Fibroblast of skin of back (primary cell): Measurements from ENCODE around the gene PLAU.
"Not testable (repeated sequence)": the region's sequence is repeated elsewhere in the genome, so short reads cannot be mapped to it uniquely, and the experiment has no call there.

Experiments
- DNase-seq: peaks from one replicate; pipeline ENCODE4 v3.0.0-alpha.2; 2013

Gene PLAU

DNA sequence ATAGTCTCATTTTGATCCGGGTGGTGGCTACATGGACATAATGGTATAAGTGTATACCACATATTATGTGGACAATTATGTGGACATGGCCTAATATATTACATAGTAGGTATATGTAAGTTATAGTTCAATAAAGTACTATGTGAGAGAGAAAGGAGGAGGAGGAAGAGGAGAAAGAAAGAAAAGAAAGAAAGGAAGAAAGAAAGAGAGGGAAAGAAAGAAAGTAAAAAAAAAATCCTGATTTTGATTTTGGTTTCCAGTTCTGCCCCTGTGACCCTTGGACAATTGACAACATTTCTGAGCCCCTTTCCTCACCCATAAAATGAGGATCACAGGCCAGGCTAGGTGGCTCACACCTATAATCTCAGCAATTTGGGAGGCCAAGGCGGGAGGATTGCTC, 44.8 kb downstream of the PLAU start:
- DNase-seq, result no peak

DNA sequence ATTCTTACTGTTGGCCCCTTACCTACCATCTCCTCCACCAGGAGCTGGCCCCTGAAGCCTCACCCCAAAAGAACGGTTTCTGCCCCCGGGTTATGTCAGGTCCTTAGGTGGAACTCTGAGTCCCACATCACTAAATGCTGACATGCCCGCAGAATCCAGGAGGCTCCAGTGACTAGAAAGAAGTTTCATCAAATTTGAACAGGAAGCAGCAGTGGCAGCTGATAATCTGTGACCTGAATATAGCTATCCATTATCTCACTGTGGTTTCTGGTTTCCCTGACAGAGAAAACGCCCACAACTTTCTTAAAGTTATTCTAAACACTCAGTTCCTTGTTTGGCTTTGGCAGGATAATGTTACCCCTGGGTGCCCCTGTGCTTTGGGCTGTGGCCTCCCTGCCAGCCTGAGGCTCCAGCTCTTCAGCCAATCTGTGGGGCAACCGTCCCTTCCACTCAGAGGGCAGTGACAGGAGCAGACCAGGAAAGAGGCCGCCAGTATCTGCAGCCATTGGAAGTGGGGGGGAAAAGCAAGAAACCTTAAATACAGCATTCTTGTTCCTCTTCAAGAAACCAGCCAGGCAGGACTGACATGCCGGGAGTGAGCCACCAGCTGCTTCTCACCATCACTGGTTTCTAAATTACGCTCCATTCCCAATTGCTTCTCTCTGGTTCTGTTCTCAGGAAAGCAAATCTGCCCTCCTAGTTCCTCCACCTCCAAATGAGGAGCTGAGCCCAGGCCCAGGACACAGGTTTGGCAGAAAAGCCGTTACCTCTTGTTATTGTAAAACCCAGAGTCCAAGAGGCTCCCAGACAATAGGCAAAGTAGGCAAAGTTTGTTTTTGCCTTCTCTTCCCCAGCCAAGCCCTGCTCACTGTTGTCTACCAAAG, 45.8 kb downstream of the PLAU start:
- peak; percentile 58 for DNase-seq

DNA sequence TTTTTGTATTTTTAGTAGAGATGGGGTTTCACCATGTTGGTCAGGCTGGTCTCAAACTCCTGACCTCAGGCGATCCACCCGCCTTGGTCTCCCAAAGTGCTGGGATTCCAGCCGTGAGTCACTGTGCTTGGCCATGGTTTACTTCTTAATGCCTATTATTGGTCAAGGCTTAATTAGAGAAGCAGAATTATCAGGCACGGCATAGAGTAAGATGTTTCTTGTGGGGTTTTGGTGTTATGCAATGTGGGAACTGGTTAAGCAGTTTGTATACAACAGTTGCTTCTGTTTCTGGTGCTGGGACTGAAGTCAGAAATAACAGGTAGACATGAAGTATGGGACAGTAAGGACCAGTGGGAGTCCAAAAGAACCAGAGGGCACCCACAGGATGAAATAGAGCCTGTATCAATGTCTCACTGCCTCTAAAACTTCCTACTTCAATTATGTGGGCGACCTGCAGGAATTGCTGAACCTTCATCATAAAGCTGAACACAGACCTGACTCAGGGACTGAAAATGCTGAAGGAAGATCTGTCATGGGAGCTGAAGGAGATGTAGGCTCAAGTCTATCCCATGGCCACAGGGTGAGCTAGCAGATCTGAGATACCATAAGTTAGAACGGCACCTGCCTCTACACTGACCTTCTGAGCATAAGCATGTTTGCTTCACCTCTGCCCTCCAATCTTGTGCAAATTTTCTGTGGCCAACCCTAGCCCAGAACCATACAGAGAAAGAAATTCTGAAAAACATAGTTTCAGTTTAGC, 48.7 kb downstream of the PLAU start:
- DNase-seq, result peak; percentile 32

DNA sequence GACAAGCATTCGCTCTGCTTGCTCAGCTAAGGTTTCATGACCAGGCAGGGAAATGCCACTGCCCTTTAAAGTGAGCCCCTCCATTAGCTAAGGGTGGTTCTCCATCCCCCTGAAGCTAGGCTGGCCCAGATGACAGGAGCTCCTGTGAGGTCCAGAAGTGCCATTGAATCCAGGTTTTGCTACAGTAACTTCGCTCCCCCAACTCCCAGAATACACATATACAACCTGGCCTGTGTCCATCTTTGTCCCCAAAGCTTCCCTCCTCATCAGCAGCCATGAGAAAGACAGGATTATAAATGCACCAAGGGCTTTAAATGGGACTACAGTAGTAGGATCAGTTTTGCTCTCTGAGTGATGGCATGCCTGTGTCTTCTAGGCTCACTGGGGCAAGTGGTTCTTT, 51.5 kb downstream of the PLAU start:
- DNase-seq, result no peak

DNA sequence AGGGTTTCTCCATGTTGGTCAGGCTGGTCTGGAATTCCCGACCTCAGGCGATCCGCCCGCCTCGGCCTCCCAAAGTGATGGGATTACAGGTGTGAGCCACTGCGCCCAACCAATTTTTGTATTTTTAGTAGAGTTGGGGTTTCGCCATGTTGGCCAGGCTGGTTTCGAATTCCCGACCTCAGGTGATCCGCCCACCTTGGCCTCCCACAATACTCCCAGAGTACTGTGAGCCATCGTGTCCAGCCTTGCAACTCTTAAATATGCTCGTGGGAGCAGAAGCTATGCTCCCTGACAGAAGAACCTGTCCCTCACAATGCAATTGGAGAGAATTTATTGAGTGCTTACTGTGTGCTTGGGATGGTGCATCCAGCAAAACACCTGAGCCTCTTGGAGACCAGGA, 52.6 kb downstream of the PLAU start:
- DNase-seq, result not testable (repeated sequence)

DNA sequence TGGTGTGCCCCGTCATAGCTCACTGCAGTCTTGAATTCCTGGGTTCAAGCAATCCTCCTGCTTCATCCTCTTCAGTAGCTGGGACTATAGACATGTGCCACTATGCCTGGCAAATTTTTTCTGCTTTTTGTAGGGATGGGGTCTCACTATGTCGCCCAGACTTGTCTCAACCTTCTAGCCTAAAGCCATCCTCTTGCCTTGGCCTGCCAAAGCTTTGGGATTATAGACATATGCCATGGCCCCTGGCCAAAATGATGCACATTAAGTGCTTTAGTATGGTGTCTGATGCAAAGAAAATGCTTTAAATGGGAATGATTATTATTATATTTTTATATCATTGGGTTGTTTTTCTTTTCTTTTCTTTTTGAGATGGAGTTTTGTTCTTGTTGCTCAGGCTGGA, 53.8 kb downstream of the PLAU start:
- no peak for DNase-seq

DNA sequence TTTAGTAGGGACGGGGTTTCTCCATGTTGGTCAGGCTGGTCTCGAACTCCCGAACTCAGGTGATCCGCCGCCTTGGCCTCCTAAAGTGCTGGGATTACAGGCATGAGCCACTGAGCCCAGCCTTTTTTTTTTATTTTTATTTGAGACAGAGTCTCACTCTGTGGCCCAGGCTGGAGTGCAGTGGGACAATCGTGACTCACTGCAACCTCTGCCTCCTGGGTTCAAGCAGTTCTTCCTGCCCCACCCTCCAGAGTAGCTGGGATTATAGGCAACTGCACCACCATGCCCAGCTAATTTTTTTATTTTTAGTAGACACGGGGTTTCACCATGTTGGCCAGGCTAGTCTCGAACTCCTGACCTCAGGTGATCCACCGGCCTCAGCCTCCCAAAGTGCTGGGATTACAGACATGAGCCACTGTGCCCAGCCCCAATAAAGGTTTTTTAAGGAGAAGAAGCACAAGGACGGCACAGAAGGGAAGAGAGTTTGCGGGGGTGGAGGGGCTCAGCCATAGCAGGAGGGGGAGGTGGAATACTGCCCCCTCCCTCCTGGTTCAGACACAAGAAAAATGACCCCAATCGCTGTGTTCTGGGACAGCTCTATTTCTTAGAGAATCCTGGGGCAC, 54.4 kb downstream of the PLAU start:
- peak; percentile 72 for DNase-seq

DNA sequence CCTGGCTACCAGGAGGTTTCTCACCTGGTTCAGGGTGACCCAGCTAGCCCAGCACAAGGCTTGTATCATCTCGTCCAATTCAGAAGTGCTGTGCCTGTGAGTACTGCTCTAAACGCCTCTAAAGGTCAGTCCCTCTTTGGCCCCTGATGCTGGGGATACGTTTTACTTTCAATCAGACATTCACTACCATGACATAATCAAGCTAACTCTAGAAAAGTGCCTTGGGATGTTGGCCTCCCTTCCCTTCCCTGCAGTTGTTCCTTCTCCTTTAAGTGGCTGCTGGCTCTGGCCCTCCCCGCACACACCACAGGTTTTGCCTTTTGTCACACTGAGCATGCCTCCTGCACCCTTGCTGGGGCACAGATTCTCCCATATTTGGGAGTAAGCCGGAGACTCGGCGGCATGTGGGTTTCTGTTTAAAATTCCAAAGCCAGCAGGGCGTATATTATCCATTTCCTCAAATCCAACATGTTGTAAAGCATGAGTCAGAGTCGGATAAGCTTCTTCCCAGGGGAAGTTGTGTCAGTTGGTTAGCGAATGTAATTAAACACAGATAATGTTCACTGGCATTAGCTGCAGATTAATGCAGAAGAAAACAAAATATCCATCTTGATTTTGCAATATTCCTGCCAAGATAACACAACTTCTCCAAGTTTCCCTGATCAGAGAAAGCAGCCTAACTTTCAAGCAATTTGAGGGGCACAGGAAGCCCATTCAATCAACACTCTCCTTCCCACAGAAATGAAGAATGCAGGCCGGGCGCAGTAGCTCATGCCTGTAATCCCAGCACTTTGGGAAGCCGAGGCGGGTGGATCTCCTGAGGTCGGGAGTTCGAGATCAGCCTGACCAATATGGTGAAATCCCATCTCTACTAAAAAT, 55.2 kb downstream of the PLAU start:
- peak; percentile 100 for DNase-seq

DNA sequence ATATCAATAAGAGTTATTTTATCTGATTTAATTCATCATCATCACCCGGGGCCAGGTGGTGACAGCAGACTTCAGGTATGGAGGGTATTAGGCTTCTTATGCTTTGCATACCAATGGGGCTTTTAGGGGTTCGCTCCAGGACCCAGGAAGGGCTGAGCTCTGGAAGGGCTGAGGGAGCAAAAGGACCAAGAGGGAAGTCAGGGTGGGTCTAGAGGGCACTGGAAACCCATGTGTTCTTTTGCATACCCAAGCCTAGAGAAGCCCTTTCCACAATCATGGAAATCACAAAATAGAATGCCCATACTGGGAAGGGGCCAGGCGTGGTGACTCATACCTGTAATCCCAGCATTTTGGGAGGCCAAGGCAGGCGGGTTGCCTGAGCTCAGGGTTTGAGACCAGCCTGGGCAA, 56.1 kb downstream of the PLAU start:
- no peak for DNase-seq
